HG03575 (cell line): ENCODE measurements around the gene CDC42BPA.

Experiments used
- ATAC-seq: cut with Tn5 transposase; IDR thresholded peaks from one replicate; pipeline ENCODE4 v1.9.1; 2021; ENCODE audit not compliant: unreplicated experiment, insufficient number of reproducible peaks, low FRiP score; ENCODE audit errors: extremely low read depth

Gene CDC42BPA

DNA sequence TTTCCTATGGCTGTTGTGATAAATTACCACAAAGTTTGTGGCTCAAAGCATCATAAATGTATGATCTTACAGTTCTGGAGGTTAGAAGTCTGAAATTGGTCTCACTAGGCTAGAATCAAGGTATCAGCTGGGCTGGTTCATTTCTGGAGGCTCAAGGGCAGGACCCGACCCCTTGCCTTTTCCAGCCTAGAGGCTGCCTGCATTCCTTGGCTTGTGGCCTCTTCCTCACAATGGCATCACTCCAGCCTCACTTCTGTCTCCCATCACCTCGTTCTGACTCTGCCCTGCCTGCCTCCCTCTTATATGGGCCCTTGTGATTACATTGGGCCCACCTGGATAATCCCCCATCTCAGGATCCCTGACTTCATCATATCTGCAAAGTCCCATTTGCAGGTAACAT is 370.2 kb downstream of the CDC42BPA start:
- no peak for ATAC-seq

DNA sequence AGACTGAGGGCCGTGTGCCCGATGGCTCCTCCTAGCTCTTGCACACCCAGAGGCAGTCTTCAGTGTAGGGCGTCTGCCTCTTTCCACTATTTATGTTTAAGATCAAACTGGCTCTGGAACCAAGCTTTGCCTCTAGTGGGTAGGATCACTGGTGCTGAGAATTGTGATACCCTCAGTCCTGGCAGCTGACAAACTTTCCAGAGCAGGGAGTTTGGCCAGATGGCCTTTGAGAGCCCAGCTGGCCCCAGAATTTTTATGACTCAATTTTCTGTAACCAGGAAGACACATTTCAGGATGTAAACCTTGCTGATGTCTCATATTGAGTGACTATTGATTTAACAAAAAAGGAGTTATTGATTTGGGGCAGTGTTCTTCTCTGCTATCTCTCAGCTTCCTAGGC is 371.5 kb downstream of the CDC42BPA start:
- no peak for ATAC-seq

- no peak for ATAC-seq
Observed at GRCh38 chr1:226946285-226946684, 372.0 kb downstream of the CDC42BPA start.

- no peak for ATAC-seq
Observed at GRCh38 chr1:226945858-226946245, 372.4 kb downstream of the CDC42BPA start.

DNA sequence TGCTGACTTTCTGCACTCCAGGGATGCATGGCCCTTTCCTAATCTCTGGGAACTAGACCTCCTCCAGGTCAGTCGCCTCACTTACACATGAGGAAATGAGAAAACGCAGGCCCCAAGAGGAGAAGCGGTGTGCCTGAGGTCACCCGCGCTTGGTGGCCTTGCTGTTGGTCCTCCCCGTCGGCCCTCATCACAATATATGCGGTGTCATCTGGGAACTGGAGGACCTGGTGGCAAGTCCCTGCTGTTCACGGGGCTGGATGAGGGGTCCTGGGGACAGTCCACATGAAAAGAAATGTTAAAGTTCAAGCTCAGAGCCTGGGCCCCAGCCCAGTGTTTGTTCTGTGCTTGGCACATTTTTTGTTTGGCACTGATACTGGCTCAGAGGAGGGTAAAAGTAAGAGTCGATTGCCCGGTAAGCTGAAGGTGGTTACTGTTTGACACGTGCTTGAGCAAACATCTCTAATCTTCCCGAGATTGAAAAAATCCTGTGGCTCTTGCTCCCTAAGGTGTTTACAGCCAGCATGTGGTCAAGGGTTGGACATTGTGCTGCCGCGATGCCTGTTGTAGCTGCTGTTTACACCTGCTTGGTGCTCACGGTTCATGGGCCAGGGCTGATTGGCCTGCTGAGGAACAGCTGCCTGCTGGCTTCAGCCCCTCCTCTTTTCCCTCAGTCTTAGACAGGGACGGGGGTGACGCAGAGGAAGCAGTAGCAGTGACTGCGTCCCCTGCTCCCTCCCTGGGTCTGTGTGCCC is 373.0 kb downstream of the CDC42BPA start:
- ATAC-seq = no peak

- ATAC-seq = no peak
Observed at GRCh38 chr1:226943927-226944326, 374.4 kb downstream of the CDC42BPA start.

DNA sequence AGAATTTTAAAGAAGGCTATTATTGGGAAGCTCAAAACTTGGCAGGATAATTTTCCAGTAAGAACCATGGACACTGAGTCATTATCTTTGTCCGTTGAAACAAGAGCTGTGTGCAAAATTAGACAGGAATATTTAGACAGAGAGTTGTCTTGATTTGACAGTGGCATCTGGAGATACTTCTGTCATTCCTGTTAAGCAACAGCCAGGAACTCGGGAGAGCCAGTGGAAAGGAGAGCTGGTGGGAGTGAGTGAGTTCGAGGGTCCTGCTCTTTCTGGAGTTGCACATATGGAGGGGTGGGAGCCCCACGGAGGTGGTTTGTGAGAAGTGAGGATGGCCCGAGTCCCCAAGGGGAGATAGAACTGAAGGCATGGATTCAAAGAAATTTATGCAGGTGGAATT is 375.1 kb downstream of the CDC42BPA start:
- ATAC-seq = no peak

- ATAC-seq = no peak
Observed at GRCh38 chr1:226942392-226942791, 375.9 kb downstream of the CDC42BPA start.

GRCh38 chr1:226940806-226941067 is 377.6 kb downstream of the CDC42BPA start:
- ATAC-seq = no peak

GRCh38 chr1:226940029-226940805 is 378.1 kb downstream of the CDC42BPA start, which contains the start of gene COQ8A:
Gene COQ8A (plus strand): TSS chr1:226940294. CDS start chr1:226961386, 21,092 bp downstream.
- peak; percentile 94 for ATAC-seq
